Heart left ventricle (tissue), 13 donors: ENCODE results near the gene COMMD3.

ENCODE experiments used
- POLR2A ChIP-seq, 2 donors: fragments of 450-650 bp; IDR thresholded peaks; one replicate each; pipeline ENCODE4 v1.6.1; 2017; ENCODE audit warnings: antibody characterized with exemption in 2 of 2, mild to moderate bottlenecking in 2 of 2, moderate library complexity in 2 of 2
- TF ChIP-seq, protein P1 (sequence below), 12 donors: fragments of 200-600 bp; sonication (generic) in 4 of 12; IDR thresholded peaks; one replicate each; pipeline versions ENCODE4 v1.5.0 to v1.8.0; 2018 to 2022; ENCODE audit warnings: antibody characterized with exemption in 12 of 12, mild to moderate bottlenecking in 5 of 12
- donor health status: ischemic (EF 13 %, LVEDD 7.1; RV severe dilation, severe dysfunction).
- donor health status: DM: no; HTN: yes; CAD: no.
- donor health status: DM: no; HTN: no; CAD: no.
- donor health status: ischemic (EF 25% LVEDD 6.9; RV normal size, moderate dysfunction).
- donor health status: ischemic (EF 25% LVEDD 5.7; RV mildly dilated, moderate dysfunction).
- donor health status: ischemic (EF 35%, LVEDD 5.7; RV mildly dilated, moderate dysfunction).
- donor health status: nonischemic (EF 11% LVEDD 7.7; RV severe dilation, severe dysfunction).
- donor health status: DM: yes; HTN: yes; CAD: no.
- donor health status: PGD.
- donor health status: ischemic (EF 29% LVEDD 5.4; RV normal size, mild dysfunction).
- donor health status: nonischemic (EF 23%, LVEDD 6.1; RV moderate dilation, normal function).

DNA sequence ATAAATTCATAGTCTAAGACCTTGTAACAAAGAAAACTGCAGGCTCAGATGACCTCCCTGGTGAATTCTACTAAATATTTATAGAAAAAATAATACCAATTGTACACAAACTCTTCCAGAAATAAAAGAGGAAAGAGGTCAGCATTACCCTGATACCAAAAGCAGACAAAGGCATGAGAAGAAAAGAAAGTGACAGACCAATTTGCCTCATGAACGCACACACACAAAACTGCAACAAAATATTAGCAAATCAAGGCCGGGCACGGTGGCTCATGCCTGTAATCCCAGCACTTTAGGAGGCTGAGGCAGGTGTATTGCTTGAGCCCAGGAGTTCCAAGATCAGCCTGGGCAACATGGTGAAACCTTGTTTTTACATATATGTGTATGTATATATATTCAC, 12.7 kb upstream of the COMMD3 start:
- TF ChIP-seq, protein P1, sequence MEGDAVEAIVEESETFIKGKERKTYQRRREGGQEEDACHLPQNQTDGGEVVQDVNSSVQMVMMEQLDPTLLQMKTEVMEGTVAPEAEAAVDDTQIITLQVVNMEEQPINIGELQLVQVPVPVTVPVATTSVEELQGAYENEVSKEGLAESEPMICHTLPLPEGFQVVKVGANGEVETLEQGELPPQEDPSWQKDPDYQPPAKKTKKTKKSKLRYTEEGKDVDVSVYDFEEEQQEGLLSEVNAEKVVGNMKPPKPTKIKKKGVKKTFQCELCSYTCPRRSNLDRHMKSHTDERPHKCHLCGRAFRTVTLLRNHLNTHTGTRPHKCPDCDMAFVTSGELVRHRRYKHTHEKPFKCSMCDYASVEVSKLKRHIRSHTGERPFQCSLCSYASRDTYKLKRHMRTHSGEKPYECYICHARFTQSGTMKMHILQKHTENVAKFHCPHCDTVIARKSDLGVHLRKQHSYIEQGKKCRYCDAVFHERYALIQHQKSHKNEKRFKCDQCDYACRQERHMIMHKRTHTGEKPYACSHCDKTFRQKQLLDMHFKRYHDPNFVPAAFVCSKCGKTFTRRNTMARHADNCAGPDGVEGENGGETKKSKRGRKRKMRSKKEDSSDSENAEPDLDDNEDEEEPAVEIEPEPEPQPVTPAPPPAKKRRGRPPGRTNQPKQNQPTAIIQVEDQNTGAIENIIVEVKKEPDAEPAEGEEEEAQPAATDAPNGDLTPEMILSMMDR (IDR thresholded peaks at IDR 0.05): no peak
- no peak for TF ChIP-seq POLR2A (IDR thresholded peaks at IDR 0.05)
